Mesenchymal stem cell (in vitro differentiated cells and primary cell): Measurements from ENCODE around the gene CXCL11.
A peak's percentile ranks its signal among the peaks of the same experiment; 100 is the strongest.

Experiments used
- DNase-seq: peaks from one replicate; pipeline ENCODE4 v3.0.0-alpha.2; 2013
- H2AFZ ChIP-seq: one replicate; pipeline ENCODE4 v1.6.1; 2013; ENCODE audit warnings: low read depth, mild to moderate bottlenecking, control low read depth, inconsistent platforms, low read length, moderate library complexity
- H2AK5ac ChIP-seq: 2 replicates; pipeline ENCODE4 v1.6.1; 2013; ENCODE audit warnings: low read length, moderate library complexity, mild to moderate bottlenecking, inconsistent platforms; ENCODE audit not compliant: severe bottlenecking
- H2BK120ac ChIP-seq: one replicate; pipeline ENCODE4 v1.6.1; 2013; ENCODE audit warnings: low read depth, mild to moderate bottlenecking, inconsistent platforms, low read length, moderate library complexity
- H2BK12ac ChIP-seq, 2 experiments: one replicate each; pipeline ENCODE4 v1.6.1; 2013; ENCODE audit warnings: inconsistent platforms in 2 of 2, low read length in 2 of 2, mild to moderate bottlenecking in 2 of 2, moderate library complexity in 2 of 2, control low read depth in 1 of 2
- H2BK15ac ChIP-seq: one replicate; pipeline ENCODE4 v1.6.1; 2013; ENCODE audit warnings: mild to moderate bottlenecking, low read depth, inconsistent platforms; ENCODE audit not compliant: poor library complexity, severe bottlenecking
- H2BK5ac ChIP-seq: 2 replicates; pipeline ENCODE4 v1.6.1; 2013; ENCODE audit warnings: low read depth, mild to moderate bottlenecking, low read length, control low read depth, inconsistent platforms; ENCODE audit not compliant: poor library complexity, severe bottlenecking
- H3K14ac ChIP-seq, 2 experiments: one replicate each; pipeline ENCODE4 v1.6.1; 2013; ENCODE audit warnings: inconsistent platforms in 2 of 2, low read length in 2 of 2, control low read depth in 1 of 2, mild to moderate bottlenecking in 1 of 2, moderate library complexity in 1 of 2
- H3K18ac ChIP-seq, 2 experiments: one replicate each; pipeline ENCODE4 v1.6.1; 2013; ENCODE audit warnings: inconsistent platforms in 2 of 2, low read length in 2 of 2, control low read depth in 1 of 2, low read depth in 1 of 2, mild to moderate bottlenecking in 1 of 2
- H3K23ac ChIP-seq, 2 experiments: one replicate each; pipeline ENCODE4 v1.6.1; 2013; ENCODE audit warnings: inconsistent platforms in 2 of 2, low read length in 2 of 2, mild to moderate bottlenecking in 2 of 2, moderate library complexity in 2 of 2, control low read depth in 1 of 2
- H3K27ac ChIP-seq: 2 replicates; pipeline ENCODE4 v1.5.1; 2013; ENCODE audit warnings: mild to moderate bottlenecking, moderate library complexity, low read length, control low read depth, inconsistent platforms; ENCODE audit not compliant: poor library complexity, severe bottlenecking
- H3K27me3 ChIP-seq, 2 experiments: 2 replicates each; pipeline versions ENCODE4 v1.6.1 to v1.7.0; 2013; ENCODE audit warnings: low read length in 2 of 2, mild to moderate bottlenecking in 2 of 2, moderate library complexity in 2 of 2, control low read depth in 1 of 2, inconsistent platforms in 1 of 2; ENCODE audit not compliant: control insufficient read depth in 1 of 2, insufficient read depth in 1 of 2
- H3K36me3 ChIP-seq, 2 experiments: 2 replicates each; pipeline versions ENCODE4 v1.6.1 to v1.7.0; 2013; ENCODE audit warnings: low read length in 2 of 2, control low read depth in 1 of 2, inconsistent platforms in 1 of 2, low read depth in 1 of 2, mild to moderate bottlenecking in 1 of 2; ENCODE audit not compliant: insufficient read depth in 2 of 2, control insufficient read depth in 1 of 2
- H3K4ac ChIP-seq, 2 experiments: one replicate each; pipeline ENCODE4 v1.6.1; 2013; ENCODE audit warnings: inconsistent platforms in 2 of 2, low read length in 2 of 2, mild to moderate bottlenecking in 2 of 2, moderate library complexity in 2 of 2, control low read depth in 1 of 2, low read depth in 1 of 2
- H3K4me1 ChIP-seq: 2 replicates; pipeline ENCODE4 v1.6.1; 2013; ENCODE audit warnings: low read depth, low read length, control low read depth; ENCODE audit not compliant: control insufficient read depth, insufficient read depth
- H3K4me2 ChIP-seq: 2 replicates; pipeline ENCODE4 v1.6.1; 2013; ENCODE audit warnings: low read length, mild to moderate bottlenecking, inconsistent platforms; ENCODE audit not compliant: poor library complexity, severe bottlenecking
- H3K4me3 ChIP-seq, 2 experiments: 2 replicates each; pipeline versions ENCODE4 v1.5.1 to v1.7.0; 2013; ENCODE audit warnings: low read length in 2 of 2, mild to moderate bottlenecking in 2 of 2, control low read depth in 1 of 2, low read depth in 1 of 2; ENCODE audit not compliant: insufficient read depth in 1 of 2
- H3K79me1 ChIP-seq: replicated peaks from 2 replicates; pipeline ENCODE4 v1.6.1; 2013; ENCODE audit warnings: mild to moderate bottlenecking, control low read depth, low read length, inconsistent platforms; ENCODE audit not compliant: poor library complexity, severe bottlenecking
- H3K9ac ChIP-seq: 2 replicates; pipeline ENCODE4 v1.7.0; 2013; ENCODE audit warnings: mild to moderate bottlenecking, low read length, moderate library complexity
- H3K9me3 ChIP-seq: 2 replicates; pipeline ENCODE4 v1.7.0; 2013; ENCODE audit warnings: mild to moderate bottlenecking, low read length; ENCODE audit not compliant: control insufficient read depth
- H4K8ac ChIP-seq: one replicate; pipeline ENCODE4 v1.6.1; 2013; ENCODE audit warnings: inconsistent platforms, mild to moderate bottlenecking, low read length, moderate library complexity
- H4K91ac ChIP-seq: one replicate; pipeline ENCODE4 v1.6.1; 2013; ENCODE audit warnings: mild to moderate bottlenecking, low read length, inconsistent platforms
- WGBS: methylation state at CpG from one replicate; pipeline ENCODE4 v1.1.7; 2013; ENCODE audit warnings: mixed read lengths; 5-methylcytosine and 5-hydroxymethylcytosine counted together

CXCL11 gene

DNA sequence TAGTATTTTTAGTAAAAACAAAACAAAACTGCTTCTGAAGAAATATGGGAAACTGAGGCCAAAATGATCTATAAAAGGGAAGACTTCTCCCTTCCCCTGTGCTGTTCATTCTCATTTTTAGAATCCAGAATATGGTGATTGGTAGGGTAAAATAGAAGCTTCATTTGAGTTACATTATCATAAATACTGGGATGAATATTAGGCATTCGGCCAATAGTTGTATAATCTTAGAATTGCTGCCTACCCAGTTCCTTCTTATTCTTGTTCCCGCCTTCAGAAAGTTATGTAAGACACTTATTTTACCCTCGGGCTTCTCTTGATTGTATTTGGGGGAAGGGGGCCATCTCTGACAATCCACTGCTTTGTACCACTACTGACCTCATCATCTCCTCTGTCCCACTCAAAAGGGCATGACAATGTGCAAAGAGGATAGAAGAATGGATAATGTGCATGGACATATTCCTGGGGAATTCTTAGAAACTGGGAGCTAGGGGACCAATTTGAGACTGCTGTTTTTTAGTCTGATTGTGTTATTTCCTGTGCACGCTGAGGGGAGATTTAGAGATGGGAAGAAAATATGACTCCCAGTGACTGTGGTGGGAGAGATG lies 39.2 kb upstream of the CXCL11 start:
- no peak overlapping the region for H2BK120ac ChIP-seq
- no peak overlapping the region for H3K4me2 ChIP-seq

DNA sequence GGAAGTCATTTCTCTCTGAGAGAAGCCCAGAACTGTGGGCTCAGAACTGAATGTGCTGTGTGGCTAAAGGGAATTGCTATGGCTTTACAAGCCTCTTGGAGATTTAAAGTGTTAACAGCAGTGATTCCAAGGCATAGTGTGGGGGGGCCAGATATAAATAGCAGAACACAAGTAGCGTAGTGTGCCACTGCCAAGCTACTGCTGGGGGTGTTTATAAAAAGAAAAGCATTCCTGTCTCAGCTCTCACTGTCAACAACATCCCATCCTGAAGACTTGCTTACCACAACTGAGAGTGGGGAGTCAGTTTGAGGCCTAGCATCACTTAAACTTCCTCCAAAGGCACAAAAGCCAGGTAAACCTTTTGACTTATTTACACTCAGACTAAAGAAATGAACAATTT lies 38.6 kb upstream of the CXCL11 start, which contains the start of gene ART3:
TSS of gene ART3 (plus strand) at position 242 of the 400 bp plus-strand sequence. CDS start 1,181 bp downstream, outside the sequence.
- no peak within 1 kb of the TSS for H3K9ac ChIP-seq
- H3K18ac ChIP-seq, result no peak within 1 kb of the TSS
- H3K36me3 ChIP-seq, result no peaks in the 10 kb centered on the region
- no peak within 1 kb of the TSS for H2AFZ ChIP-seq
- H3K4ac ChIP-seq, result no peak within 1 kb of the TSS
- H2BK5ac ChIP-seq, result no peak within 1 kb of the TSS
- peaks cover 2 to 3% of the 10 kb centered on the region in 2 experiments for H3K27me3 ChIP-seq
- H2AK5ac ChIP-seq, result no peak within 1 kb of the TSS
- H3K4me1 ChIP-seq, result no peaks in the 10 kb centered on the region
- H4K8ac ChIP-seq, result no peak within 1 kb of the TSS
- H3K23ac ChIP-seq, result no peak within 1 kb of the TSS
- no peak within 1 kb of the TSS for H2BK120ac ChIP-seq
- H4K91ac ChIP-seq, result no peak within 1 kb of the TSS
- H3K4me3 ChIP-seq, result no peak within 1 kb of the TSS
- H3K14ac ChIP-seq, result no peak within 1 kb of the TSS
- no peak within 1 kb of the TSS for H2BK12ac ChIP-seq
- DNase-seq, result peak; percentile 28
- H3K4me2 ChIP-seq, result no peak within 1 kb of the TSS
- no peaks in the 10 kb centered on the region for H3K79me1 ChIP-seq
- no peaks in the 10 kb centered on the region for H3K9me3 ChIP-seq
- WGBS, result no CpG with 5 or more reads among the region's 1 CpG
- H2BK15ac ChIP-seq, result no peak within 1 kb of the TSS
- no peak within 1 kb of the TSS for H3K27ac ChIP-seq

More for the DNA sequence above, 39.2 kb upstream of the CXCL11 start:
- Histone ChIP-seq H3K36me3 (no peaks in the 10 kb centered on the region), H2BK15ac (no peak overlapping the region), H3K4me1 (no peaks in the 10 kb centered on the region), H3K9me3 (no peaks in the 10 kb centered on the region), H3K27me3 (peaks cover 5 to 6% of the 10 kb centered on the region in 2 experiments), H2AFZ (no peak overlapping the region), H3K79me1 (no peaks in the 10 kb centered on the region), H3K4me3 (no peak overlapping the region), H3K9ac (no peak overlapping the region), H4K8ac (no peak overlapping the region), H3K23ac (no peak overlapping the region), H2AK5ac (no peak overlapping the region), H3K27ac (no peak overlapping the region), H3K18ac (no peak overlapping the region), H2BK12ac (no peak overlapping the region), H3K4ac (no peak overlapping the region), H3K14ac (no peak overlapping the region), H2BK5ac (no peak overlapping the region), H4K91ac (no peak overlapping the region)
- no peak for DNase-seq
- 86% methylated on average over 3 of the region's 4 CpGs for WGBS

DNA sequence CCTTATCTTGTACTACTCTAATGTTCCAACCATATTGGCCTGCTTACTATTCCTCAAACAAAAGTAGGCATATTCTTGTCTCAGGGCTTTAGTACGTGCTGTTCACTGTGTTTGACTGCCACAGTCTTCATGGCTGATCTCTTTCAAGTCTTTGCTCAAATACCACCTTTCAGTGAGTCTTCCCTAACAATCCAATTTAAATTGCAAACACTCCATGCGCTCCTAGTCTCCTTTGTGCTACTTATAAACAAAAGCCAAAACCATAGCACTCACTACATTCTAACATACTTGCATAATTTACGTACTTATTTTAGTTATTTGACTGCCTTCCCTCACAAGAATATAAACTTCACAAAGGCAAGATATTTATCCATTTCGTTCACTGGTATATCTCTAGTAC lies 36.9 kb upstream of the CXCL11 start:
- Histone ChIP-seq H3K23ac (no peak overlapping the region), H3K36me3 (no peaks in the 10 kb centered on the region), H3K4me3 (no peak overlapping the region), H4K91ac (no peak overlapping the region), H2AFZ (no peak overlapping the region), H2BK12ac (no peak overlapping the region), H4K8ac (no peak overlapping the region), H2AK5ac (no peak overlapping the region), H3K18ac (no peak overlapping the region), H3K27ac (no peak overlapping the region), H3K27me3 (no peaks in the 10 kb centered on the region), H2BK120ac (no peak overlapping the region), H3K9me3 (no peaks in the 10 kb centered on the region), H3K4me2 (no peak overlapping the region), H3K14ac (no peak overlapping the region), H3K79me1 (no peaks in the 10 kb centered on the region), H2BK15ac (no peak overlapping the region), H3K4ac (no peak overlapping the region), H3K4me1 (no peaks in the 10 kb centered on the region), H2BK5ac (no peak overlapping the region), H3K9ac (no peak overlapping the region)
- WGBS, result 73% methylated on average over 3 of the region's 4 CpGs
- no peak for DNase-seq

DNA sequence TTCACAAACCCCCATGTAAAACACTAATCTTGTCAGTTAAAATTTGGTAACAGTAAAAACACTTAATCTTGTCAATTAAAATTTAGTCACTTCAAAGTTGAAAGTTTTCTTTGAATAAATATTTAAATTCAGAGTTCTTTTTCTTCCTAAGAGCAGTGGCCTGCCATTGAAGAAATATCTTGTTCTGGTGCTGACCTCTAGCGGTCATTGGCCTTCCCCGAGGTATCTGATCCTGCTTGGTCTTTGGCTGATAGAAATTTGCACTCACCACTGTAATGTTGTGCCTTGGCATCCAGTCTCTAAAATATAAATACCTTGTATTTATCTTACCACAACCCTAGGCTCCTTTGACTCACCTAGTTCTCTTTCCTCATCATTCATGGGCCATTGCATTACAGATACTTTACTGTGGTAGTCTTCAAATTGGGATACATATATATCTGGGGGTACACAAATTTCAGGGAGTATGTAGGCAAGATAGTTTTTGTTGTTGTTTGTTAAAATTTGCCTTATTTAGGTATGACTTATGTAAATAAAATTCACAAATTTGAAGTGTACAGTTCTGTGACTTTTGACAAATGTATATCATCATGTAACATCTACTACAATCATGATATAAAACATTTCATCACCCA lies 31.9 kb upstream of the CXCL11 start:
- H3K9ac ChIP-seq, result no peak overlapping the region
- no peak overlapping the region for H2AFZ ChIP-seq
- H4K8ac ChIP-seq, result no peak overlapping the region
- no peaks in the 10 kb centered on the region for H3K36me3 ChIP-seq
- H2BK120ac ChIP-seq, result no peak overlapping the region
- no peak overlapping the region for H3K4me2 ChIP-seq
- no peak overlapping the region for H3K4me3 ChIP-seq
- 0% methylated on average over 2 of the region's 2 CpGs for WGBS
- no peak overlapping the region for H3K27ac ChIP-seq
- no peaks in the 10 kb centered on the region for H3K27me3 ChIP-seq
- peak; percentile 77 for DNase-seq
- no peak overlapping the region for H3K23ac ChIP-seq
- H3K14ac ChIP-seq, result no peak overlapping the region
- H2AK5ac ChIP-seq, result no peak overlapping the region
- H3K4ac ChIP-seq, result no peak overlapping the region
- no peak overlapping the region for H2BK15ac ChIP-seq
- H3K79me1 ChIP-seq, result no peaks in the 10 kb centered on the region
- no peak overlapping the region for H2BK5ac ChIP-seq
- no peak overlapping the region for H2BK12ac ChIP-seq
- H3K9me3 ChIP-seq, result no peaks in the 10 kb centered on the region
- H3K4me1 ChIP-seq, result no peaks in the 10 kb centered on the region
- no peak overlapping the region for H4K91ac ChIP-seq
- no peak overlapping the region for H3K18ac ChIP-seq
